Pancreas (tissue), 10 donors: ENCODE results near the gene GBF1. TPM values are rescaled to one million over a fixed set of nuclear protein-coding genes. Genes with fewer than 3 reads are reported as not detected.
A peak's percentile ranks its signal among the peaks of the same experiment; 100 is the strongest.

Experiments
- ATAC-seq, 4 donors: fragments of 200-7000 bp; cut with Tn5 transposase; one replicate each; pipeline versions ENCODE4 v1.8.0 to v1.9.1; 2020; ENCODE audit warnings: mild to moderate bottlenecking in 4 of 4, moderate library complexity in 4 of 4
- DNase-seq, 6 donors: peaks; one replicate each; pipeline ENCODE4 v3.0.0-alpha.2; 2020
- FAIRE-seq: peaks from 2 replicates; lab custom pipeline; 2012; peaks lifted over from hg19 to GRCh38; lab: Jason Lieb, UNC
- H3K27ac ChIP-seq, 4 donors: fragments of 200-600 bp; sonication (generic); 1 replicate in 3 of 4; 2 replicates in 1 of 4; pipeline versions ENCODE4 v1.5.0 to v1.8.0; 2020
- H3K27me3 ChIP-seq, 4 donors: fragments of 200-600 bp; one replicate each; pipeline ENCODE4 v1.8.0; 2021
- H3K36me3 ChIP-seq, 3 donors: fragments of 200-600 bp; sonication (generic) in 1 of 3; one replicate each; pipeline versions ENCODE4 v1.5.0 to v1.8.0; 2020 to 2021
- H3K4me1 ChIP-seq, 3 donors: fragments of 200-600 bp; one replicate each; pipeline ENCODE4 v1.8.0; 2021
- H3K4me3 ChIP-seq, 4 donors: fragments of 200-600 bp; sonication (generic) in 2 of 4; one replicate each; pipeline versions ENCODE4 v1.5.0 to v1.8.0; 2020 to 2021
- H3K9me3 ChIP-seq, 4 donors: fragments of 200-600 bp; one replicate each; pipeline ENCODE4 v1.8.0; 2021
- CTCF ChIP-seq, 4 donors: fragments of 200-600 bp; sonication (generic) in 3 of 4; IDR thresholded peaks; one replicate each; pipeline versions ENCODE4 v1.5.0 to v1.8.0; 2021; ENCODE audit warnings: antibody characterized with exemption in 4 of 4
- WGBS, 2 donors: extraction: QIAGEN DNeasy Blood & Tissue Kit; methylation state at CpG; one replicate each; pipeline ENCODE4 v1.1.7; 2013; 5-methylcytosine and 5-hydroxymethylcytosine counted together
- intact Hi-C, 3 donors: fragments of 100-400 bp; cut with DNase I; formaldehyde crosslinking; loops; one replicate each; pipeline versions ENCODE4 v1.11.1 to v1.14.2; 2022
- polyA plus RNA-seq, 2 donors: library from polyadenylated mRNA; stranded (reverse); fragments of 200-250 nt; gene quantifications; one replicate each; pipeline ENCODE4 v1.2.3, GENCODE V29; 2013
- total RNA-seq, 6 donors: library from RNA; stranded (reverse); fragmentation: NEBNext Ultra II Directional in 4 of 6; extraction: Animal tissue kit (Norgen Biotek cat#: 25700) in 4 of 6; gene quantifications; one replicate each; pipeline versions ENCODE4 v1.2.1 to v1.2.4, GENCODE V29; 2021 to 2023
- donor health status: healthy with polysubstance abuse.
- donor health status: DM: no; HTN: no; CAD: no; lungs with moderate emphysema.
- donor health status: DM: no; HTN: no; CAD: no.
- donor health status: control.
- donor health status: control.
- donor health status: Bipolar disorder and iron deficiency.
- donor health status: DM: yes; HTN: yes; CAD: no.
- donor health status: DM: no; HTN: no; CAD: no.
- donor health status: DM: no; HTN: no; CAD: no.
- donor health status: DM: yes; HTN: yes; CAD: no.

GBF1 gene
- total and polyA plus RNA-seq, 8 donors = 14.9 to 27.6 (median 18.2) TPM

GRCh38 chr10:102396730-102397151, 151.4 kb downstream of the GBF1 start:
- Histone ChIP-seq H3K9me3 (no peaks in the 10 kb centered on the region), H3K27me3 (no peaks in the 10 kb centered on the region), H3K36me3 (no peaks in the 10 kb centered on the region), H3K4me3 (peak overlapping the region in 1 of 4 donors; percentile 76), H3K4me1 (peaks cover 0 to 29% (median 0%) of the 10 kb centered on the region in 3 donors), H3K27ac (peak overlapping the region in 1 of 4 donors; percentile 96)
- TF ChIP-seq CTCF (IDR thresholded peaks at IDR 0.05) = no peak
- FAIRE-seq (no peak), DNase-seq (peak in 1 of 6 donors; percentile 62), ATAC-seq (no peak)
- WGBS, 2 donors = 76 to 81% methylated on average over 12 of the region's 12 CpGs
- intact Hi-C loops = no loop called here

GRCh38 chr10:102397222-102398171, 152.2 kb downstream of the GBF1 start:
- H3K27me3 ChIP-seq = no peaks in the 10 kb centered on the region
- WGBS, 2 donors = 91 to 92% methylated on average over 14 of the region's 14 CpGs
- H3K4me3 ChIP-seq = no peak overlapping the region
- no peak overlapping the region for H3K27ac ChIP-seq
- ATAC-seq (no peak), DNase-seq (peak in 1 of 6 donors; percentile 33), FAIRE-seq (no peak)
- no peak for TF ChIP-seq CTCF (IDR thresholded peaks at IDR 0.05)
- peaks cover 0 to 29% (median 0%) of the 10 kb centered on the region in 3 donors for H3K4me1 ChIP-seq
- no peaks in the 10 kb centered on the region for H3K36me3 ChIP-seq
- intact Hi-C loops = no loop called here
- no peaks in the 10 kb centered on the region for H3K9me3 ChIP-seq

GRCh38 chr10:102398172-102399020, 153.1 kb downstream of the GBF1 start:
- Histone ChIP-seq H3K36me3 (no peaks in the 10 kb centered on the region), H3K4me1 (peaks cover 0 to 27% (median 0%) of the 10 kb centered on the region in 3 donors), H3K27me3 (no peaks in the 10 kb centered on the region), H3K4me3 (peak overlapping the region in 2 of 4 donors; percentile 60 to 65), H3K27ac (peak overlapping the region; percentile 91 to 96 (median 92)), H3K9me3 (no peaks in the 10 kb centered on the region)
- DNase-seq (peak in 2 of 6 donors; percentile 58 to 76), ATAC-seq (no peak), FAIRE-seq (no peak)
- WGBS, 2 donors = 82 to 87% methylated on average over 20 to 21 of the region's 21 CpGs
- intact Hi-C loops = no loop called here
- TF ChIP-seq CTCF (IDR thresholded peaks at IDR 0.05) = no peak

- FAIRE-seq (no peak), ATAC-seq (peak; percentile 70 to 82 (median 79)), DNase-seq (peak; percentile 86 to 98 (median 92))
- no peaks in the 10 kb centered on the region for H3K36me3 ChIP-seq
- intact Hi-C loops = loop anchor here in 1 of 3 donors (10.0 kb wide), 1 partner anchor 185 kb away; no protein-coding TSS in a partner anchor
- 2 to 3% methylated on average over 56 to 72 of the region's 72 CpGs for WGBS, 2 donors
- peak overlapping the region; percentile 33 to 65 (median 54) for H3K4me3 ChIP-seq
- peak overlapping the region; percentile 91 to 96 (median 92) for H3K27ac ChIP-seq
- TF ChIP-seq CTCF (IDR thresholded peaks at IDR 0.05) = peak; percentile 90 to 97 (median 94)
- peaks cover 0 to 26% (median 0%) of the 10 kb centered on the region in 3 donors for H3K4me1 ChIP-seq
- H3K27me3 ChIP-seq = no peaks in the 10 kb centered on the region
- no peaks in the 10 kb centered on the region for H3K9me3 ChIP-seq
Observed at GRCh38 chr10:102399217-102400021, 154.1 kb downstream of the GBF1 start.
